ENCODE measurements around the gene CCM2L.
A peak's percentile ranks its signal among the peaks of the same experiment; 100 is the strongest.

CCM2L gene

DNA sequence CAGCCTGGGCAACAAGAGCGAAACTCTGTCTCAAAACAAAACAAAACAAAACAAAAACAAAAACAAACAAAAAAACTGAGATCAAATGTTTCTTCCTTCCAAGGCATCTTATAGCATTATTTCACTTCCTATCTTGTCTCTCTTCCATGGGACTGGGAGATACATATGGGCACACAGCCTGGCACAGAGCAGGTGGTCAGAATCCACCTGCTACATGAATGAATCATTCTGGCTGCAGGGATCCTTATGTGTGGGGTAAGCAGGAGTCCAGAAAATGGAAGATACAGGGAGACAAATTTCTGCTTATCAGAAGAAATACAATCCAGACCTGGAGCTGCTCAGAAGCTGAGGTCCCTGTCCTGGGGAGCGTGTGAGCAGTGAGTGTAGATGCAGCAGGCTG, 18.2 kb upstream of the CCM2L start:
- no peak for DNase-seq (ENCODE audit: low read depth in 2 of 2)

DNA sequence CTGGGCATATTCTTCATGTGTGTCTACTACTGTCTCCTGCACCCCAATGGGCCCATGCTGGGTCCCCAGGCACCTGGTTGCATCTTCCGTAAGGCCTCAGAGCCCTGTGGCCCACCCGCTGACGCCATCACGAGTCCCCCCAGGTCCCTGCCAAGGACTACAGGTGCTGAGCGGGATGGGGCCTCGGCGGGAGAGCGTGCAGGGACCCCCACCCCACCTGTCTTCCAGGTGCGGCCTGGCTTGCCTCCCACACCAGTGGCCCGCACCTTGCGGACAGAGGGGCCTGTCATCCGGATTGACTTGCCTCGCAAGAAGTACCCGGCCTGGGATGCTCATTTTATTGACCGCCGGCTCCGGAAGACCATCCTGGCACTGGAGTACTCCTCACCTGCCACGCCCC, 13.2 kb upstream of the CCM2L start:
- DNase-seq (ENCODE audit: low read depth in 2 of 2): no peak

DNA sequence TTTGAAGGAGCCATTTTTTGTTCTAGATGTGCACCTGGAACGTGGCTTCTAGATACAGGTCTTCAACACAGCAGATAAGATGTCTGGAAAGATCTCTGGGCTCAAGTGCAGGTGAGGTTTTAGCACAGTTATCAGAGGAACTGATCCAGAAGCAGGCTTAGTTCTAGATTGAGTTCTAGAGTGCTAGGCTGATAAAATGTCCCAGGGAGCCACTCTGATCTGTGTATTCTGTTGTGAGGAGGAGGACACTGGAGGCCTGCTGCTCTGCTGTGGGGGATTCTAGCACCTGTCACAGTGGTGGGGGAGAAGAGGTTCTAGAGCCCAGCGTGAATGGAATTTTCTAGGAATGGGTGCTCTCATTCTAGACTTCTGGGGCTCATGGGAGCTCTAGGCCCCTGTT, 12.0 kb upstream of the CCM2L start:
- DNase-seq (ENCODE audit: low read depth in 2 of 2): no peak

DNA sequence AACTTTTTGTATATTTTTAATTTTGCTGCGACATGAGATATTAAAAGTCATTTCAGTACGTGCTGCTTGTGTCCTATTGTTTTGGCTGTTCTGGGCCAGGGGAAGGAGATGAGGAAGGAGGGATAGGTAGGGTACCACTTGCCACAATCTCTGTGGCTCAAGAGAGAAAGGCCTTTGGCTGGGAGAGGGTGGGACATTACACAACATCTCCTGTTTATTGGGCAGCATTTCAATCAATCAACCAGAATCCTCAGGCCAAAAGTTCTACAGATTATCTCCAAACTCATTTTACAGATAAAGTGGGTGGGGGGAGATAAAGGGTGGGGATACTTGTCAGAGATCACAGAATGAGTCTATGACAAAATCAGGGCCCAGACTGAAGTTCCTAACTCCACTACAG, 6.9 kb upstream of the CCM2L start:
- DNase-seq (ENCODE audit: low read depth in 2 of 2): no peak

DNA sequence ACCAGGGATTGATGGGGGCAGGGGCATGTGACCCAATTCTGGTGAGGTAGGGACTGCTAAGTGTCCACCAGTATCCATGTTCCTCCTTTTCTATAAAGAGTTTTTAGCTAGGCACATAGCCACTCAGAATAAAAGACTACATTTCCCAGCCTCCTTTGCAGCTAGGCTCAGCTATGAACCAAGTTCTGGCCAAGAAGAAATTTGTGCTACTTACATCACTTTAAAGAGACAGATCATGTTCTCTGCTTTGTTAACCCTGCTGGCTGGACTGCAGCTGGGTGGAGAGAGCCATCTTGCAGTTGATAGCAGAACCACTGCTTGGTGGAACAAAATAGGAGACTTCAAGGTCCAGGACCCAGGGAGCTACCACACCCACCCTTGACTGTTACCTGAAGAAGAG, 5.3 kb upstream of the CCM2L start:
- DNase-seq (ENCODE audit: low read depth in 2 of 2): no peak

DNA sequence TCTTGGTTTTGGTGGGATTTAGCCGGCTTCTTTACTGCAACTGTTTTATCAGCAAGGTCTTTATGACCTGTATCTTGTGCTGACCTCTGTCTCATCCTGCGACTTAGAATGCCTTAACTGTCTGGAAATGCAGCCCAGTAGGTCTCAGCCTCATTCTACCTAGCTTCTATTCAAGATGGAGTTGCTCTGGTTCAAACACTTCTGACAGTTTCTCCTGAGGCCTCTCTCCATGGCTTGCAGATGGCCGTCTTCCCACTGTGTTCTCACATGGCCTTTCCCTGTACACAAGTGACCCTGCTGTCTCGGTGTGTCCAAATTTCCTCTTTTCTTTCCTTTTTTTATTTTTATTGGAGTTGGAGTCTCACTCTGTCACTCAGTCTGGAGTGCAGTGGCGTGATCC, 4.2 kb upstream of the CCM2L start:
- no peak for DNase-seq (ENCODE audit: low read depth in 2 of 2)

DNA sequence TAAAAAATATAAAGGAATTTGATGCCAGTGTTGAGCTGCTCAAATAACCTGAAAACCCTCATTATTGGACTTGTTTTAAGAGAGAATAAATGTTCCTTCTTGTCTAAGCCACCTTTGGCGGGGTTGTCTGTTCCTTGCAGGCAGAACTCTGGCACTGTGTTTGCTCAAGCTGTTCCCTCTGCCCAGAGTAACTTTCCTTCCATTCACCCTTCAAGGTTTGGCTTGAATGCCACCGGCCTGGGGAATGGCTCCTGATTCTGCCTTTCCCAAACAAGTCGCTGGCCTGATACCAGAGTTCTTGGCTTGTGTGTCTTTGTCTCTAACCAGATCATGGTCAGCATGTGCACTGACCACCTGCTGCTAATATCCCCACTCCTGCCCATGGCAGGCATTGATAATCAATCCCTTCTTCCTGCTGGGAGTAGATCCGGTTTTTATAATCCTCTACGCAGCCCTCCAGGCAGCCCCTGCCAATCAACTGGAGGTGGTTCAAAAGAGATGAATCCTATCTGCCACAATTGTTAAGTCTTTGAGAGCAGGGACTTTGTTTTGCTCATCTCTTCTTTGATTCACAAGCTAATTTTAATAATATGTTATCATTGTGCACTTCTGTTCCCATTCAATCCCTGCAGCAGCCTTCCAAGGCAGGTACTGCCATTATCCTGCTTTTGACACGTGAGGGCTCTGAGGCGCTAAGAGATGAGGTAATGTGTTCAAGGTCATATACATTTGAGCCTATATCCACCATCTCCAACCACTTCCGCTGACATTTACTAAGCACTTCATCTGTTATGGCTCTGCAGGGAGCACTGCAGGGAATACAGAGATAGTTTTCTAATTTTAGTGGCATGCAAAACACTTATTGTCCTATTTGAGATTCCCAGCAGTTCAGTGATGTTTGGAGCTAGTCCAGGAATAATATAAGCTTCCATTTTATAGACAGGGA, 3.1 kb upstream of the CCM2L start:
- no peak for DNase-seq (ENCODE audit: low read depth in 2 of 2)

DNA sequence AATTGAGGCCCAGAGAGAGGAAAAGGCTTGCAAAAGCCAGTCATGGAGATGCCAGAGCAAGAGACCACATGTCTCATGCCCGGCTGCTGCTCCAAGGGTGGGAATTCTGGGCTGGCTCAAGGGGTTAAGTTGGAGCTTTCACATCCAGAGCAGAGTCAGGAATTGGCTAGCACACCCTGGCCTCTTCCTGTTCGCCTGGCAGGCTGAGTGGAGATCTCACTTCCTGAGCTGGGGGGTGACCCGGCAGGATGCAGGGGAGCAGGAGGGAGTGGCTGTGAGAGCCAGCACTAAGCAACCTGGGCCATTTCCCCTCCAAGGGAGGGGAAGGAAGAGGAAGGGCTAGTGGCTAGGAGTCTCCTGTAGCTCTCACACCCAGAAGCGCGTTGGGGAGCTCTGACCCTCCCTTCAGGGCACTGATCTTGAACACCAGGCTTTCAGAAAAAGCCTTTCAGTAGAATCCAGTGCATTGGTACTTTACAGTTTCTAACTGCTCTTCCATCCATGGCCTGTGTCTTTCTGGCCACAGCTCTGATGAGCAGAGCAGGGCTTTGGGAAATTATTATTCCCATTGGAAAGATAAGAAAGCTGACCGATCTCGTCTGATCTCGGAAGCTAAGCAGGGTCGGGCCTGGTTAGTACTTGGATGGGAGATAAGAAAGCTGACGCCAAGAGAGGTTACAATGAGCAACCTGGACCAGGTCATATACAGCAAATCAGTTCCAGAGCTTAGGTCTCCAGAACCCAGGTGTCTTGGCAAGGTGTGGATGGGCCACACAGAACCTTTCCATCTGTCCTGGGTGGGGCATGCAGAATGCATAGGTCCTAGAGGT, 2.2 kb upstream of the CCM2L start:
- DNase-seq (ENCODE audit: low read depth in 2 of 2): no peak

DNA sequence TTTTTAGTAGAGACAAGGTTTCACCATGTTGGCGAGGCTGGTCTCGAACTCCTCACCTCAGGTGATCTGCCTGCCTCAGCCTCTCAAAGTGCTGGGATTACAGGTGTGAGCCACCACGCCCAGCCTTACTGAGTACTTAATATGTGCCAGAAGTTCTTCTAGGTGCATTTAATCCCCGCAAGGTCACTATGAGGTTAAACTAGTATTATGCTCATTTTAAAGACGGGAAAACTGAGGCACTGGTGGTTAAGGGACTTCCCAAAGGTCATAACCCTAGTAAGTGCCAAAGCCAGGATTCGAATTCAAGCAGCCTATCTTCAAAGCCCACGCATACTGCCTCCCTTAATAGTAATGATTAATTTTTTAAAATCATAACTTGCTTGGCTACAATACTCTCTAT, 674 bp upstream of the CCM2L start:
- no peak for DNase-seq (ENCODE audit: low read depth in 2 of 2)

DNA sequence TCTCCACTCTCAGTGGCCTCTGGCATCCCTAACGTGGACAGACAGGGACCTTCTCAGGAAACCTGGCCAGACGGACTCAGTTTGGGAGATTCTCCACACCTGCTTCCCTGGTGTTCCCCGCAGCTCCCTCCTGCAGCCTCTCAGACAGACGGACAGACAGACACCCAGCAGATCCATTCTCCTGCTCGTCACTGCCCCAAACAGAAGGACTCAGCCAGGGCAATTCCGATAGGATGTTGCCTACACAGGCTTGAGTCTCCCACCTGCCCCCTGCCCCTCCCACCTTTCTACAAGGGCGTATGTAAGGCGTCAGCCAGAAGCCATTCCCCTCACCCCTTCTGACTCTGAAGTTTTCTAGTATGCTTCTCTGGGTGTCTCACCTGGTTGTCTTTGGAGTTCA, 428 bp downstream of the CCM2L start:
- no peak for DNase-seq (ENCODE audit: low read depth in 2 of 2)

DNA sequence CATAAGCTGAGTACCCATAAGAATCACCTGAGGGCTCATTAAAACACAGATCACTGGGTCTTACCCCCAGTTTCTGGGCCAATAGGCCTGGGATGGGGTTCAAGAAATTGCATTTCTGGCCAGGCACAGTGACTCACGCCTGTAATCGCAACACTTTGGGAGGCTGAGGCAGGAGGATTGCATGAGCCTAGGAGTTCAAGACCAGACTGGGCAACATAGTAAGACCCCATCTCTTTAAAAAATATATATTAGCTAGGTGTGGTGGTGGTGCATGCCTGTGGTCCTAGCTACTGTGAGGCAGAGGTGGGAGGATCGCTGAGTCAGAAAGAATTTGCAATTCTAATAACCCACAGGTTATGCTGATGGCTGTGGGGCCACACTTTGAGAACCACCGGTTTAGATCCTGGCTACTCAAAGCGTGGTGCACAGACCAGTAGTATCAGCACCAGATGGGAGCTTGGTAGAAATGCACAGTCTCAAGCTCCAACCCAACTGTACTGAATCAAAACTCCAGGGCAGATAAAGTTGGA, 2.0 kb downstream of the CCM2L start:
- DNase-seq (ENCODE audit: low read depth in 2 of 2): no peak

DNA sequence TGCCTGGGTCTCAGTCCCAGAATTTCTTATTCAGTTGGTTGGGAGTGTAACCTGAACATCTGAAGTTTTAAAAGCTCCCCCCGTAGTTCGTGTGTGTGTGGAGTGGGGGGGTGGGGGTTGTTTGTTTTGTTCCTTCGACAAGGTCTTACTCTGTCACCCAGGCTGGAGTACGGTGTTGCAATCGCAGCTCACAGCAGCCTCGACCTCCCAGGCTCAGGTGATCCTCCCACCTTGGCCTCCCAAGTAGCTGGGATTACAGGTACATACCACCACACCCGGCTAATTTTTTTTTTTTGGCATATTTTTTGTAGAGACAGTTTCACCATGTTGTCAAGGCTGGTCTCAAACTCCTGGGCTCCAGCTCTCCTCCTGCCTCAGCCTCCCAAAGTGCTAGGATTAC, 3.1 kb downstream of the CCM2L start:
- DNase-seq (ENCODE audit: low read depth in 2 of 2): no peak

DNA sequence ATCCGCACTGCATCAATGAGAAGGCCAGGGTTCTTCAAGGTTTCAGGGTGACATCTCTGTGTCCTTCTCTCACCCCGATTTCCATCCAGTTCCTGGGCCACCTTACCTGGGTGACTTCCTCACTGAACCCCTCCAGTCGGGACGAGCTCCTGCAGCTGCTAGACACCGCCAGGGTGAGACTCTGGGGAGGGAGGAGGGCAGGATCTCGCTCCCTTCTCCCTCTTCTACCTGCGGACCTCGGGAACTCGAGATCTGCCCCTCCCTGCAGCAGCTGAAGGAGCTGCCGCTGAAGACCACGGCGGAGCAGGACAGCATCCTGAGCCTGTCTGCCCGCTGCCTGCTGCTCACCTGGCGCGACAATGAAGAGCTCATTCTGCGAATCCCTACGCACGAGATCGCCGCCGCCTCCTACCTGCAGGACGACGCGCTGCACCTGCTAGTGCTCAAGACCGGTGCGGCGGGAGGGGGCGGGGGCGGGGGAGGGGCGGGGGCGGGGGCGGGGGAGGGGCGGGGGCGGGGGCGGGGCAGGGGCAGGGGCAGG, 7.5 kb downstream of the CCM2L start:
- DNase-seq (ENCODE audit: low read depth in 2 of 2): no peak

DNA sequence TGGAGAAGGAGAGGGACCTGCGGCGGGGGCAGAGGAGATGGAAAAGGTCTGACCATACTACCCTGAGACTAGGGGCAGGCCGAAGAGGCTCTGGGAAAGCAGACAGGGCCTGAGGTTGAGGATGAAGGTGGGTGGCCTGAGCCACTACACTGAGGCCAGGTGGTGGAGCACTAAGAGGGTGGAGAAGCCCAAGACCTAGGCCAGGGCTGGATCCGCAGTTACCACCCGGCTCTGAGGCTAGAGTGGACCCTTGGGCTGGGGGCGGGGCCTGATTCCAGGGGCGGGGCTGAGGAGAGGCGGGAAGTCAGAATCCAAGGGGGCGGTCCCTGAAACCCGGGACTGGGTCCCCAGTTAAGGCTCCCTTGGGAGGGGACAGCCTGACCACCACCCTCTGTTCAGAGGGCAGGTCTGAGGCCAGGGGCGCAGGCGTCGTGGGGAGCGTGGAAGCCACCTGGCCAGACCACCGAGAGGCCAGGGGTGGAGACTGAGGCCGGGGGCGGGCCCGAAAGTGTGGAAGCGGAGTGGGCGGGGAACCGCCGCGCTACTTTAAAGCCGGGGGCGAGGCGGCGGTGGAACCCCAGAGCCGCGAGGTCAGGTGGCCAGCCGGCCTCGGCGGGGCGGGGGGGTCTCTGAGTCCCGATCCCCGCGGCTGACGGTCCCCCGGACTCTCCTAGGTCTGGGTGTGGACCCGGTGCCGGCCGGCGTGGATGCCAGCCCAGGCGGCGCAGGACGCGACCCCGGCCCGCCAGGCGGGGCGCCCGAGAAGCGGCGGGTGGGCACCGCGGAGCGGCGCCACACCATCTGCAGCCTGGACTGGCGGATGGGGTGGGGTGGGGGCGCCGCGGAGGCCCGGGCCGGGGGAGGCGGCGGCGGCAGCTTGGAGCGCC, 8.3 kb downstream of the CCM2L start:
- DNase-seq (ENCODE audit: low read depth in 2 of 2): peak in 1 of 2 experiments; percentile 54

DNA sequence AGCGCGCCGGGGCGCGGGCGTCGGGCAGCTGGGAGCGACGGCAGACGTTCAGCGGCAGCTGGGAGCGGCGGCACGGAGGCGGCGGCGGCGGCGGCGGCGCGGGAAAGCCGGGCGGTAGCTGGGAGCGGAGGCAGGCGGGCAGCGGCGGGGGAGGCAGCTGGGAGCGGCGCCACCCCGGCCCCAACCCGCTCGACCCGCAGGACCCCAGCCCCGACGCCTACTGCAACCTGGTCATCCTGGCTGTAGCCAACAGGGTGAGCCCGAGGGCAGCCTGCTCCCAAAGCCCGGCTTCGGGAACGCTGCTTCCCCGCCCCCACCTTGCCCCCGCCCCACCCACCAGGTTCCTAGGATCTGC, 8.9 kb downstream of the CCM2L start:
- DNase-seq (ENCODE audit: low read depth in 2 of 2): no peak

DNA sequence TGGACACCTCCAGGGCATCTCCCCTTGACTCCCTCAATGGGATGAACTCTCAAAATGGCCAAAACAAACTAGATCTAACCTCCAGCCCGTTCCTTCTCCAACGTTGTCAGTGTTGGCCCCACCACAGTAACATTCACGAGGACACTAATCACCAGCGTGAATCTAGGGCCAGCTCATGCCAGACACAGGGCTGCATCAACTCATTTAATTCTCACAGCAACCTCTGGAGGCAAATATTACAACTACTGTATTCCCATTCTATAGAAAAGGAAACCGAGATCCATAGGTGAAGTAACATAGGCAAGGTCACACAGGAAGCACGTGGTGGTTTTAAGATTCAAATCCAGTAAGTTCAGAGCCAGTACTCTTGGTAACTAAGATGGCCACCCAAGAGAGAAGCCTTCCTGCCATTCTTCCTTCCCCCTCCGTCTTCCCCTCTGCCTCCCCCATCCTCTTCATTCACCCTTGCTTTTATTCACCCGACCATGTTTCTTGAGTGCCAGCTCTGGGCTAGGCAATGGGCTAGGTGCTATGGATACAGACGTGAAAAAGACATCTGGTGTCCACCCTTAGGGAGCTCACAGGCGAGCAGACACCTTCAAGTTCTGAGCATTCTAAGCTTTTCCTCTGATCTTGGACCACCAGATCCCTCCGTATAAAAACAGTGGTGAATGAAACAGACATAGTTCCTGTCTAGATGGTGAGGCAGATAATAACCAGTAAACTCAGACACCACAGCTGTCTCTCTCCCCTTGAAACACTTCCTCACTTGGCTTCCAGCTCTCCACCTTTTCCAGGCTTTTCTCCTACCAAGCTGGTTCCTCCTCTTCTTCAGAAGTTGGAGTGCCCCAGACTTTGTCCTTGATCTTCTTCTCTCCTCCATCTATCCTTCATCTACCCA, 9.6 kb downstream of the CCM2L start:
- no peak for DNase-seq (ENCODE audit: low read depth in 2 of 2)

DNA sequence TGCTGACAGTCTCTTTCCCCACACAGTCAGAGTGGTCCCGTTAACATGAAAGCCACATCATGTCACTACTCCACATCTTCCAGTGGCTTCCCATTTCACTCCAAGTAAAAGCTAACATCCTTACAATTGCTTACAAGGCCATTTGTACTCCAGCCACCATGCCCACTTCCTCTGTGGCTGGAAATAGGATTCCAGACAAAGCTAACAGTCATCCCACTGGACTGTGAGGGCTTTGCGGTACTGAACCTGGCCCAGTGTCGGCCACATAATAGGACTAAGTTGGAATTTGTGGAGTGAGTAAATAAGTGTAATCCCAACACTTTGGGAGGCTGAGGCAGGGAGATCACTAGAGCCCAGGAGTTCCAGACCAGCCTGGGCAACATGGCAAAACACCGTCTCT, 10.9 kb downstream of the CCM2L start:
- no peak for DNase-seq (ENCODE audit: low read depth in 2 of 2)

DNA sequence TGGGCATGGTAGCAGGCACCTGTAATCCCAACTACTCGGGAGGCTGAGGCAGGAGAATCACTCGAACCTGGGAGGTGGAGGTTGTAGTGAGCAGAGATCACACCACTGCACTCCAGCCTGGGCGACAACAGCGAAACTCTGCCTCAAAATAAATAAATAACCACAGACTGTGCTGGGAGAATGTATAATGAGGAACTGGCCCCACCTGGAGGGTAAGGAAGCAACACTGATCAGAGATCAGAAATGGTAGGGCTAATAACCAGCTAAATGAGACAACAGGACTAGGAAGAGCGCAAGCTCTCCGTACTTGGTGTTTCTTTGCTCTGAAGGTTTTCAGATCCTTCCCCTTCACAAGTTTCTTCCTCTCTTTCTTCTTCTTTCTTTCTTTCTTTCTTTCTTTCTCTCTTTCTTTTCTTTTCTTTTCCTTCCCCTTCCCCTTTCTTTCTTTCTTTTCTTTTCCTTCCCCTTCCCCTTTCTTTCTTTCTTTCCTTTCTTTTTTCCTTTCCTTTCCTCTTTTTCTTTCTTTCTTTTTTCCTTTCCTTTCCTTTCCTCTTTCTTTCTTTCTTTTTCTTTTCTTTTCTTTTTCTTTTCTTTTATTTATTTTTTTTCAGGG, 14.6 kb downstream of the CCM2L start:
- DNase-seq (ENCODE audit: low read depth in 2 of 2): no peak

DNA sequence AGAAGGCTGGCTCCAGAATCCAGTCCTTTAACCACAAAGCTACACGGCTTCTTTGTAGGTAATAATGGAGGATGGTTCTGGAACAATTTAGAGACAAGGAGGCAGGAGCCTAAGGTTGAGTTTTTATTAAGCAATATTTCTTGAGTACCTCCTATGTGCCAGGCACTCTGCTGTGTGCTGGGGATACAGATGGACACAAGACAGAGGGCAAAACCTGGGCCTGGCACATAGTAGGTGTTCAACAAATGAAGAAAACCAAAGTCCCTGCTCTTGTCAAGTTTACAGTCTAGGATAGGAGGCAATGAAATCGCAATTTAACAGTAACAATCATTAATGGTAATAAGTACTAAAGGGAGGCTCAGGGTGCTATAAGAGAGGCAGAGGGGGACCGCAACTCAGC, 17.4 kb downstream of the CCM2L start:
- DNase-seq (ENCODE audit: low read depth in 2 of 2): no peak

Measured in stimulated activated CD4-positive, alpha-beta T cell treated with anti-CD3 and anti-CD28 coated beads, Interleukin-12 subunit alpha, Interleukin-12 subunit beta, amount 100 ng/mL, for 24 hours (primary cell).